GM12878 (cell line): ENCODE data around the gene GBA3. TPM values are rescaled to one million over a fixed set of nuclear protein-coding genes. Genes with fewer than 3 reads are reported as not detected.

Experiments used
- CREB1 ChIP-seq: IDR thresholded peaks from 2 replicates; pipeline ENCODE4 v1.6.1; 2012; ENCODE audit warnings: low read depth, mild to moderate bottlenecking, inconsistent platforms
- EZH2 ChIP-seq: IDR thresholded peaks from 2 replicates; pipeline ENCODE4 v1.6.1; 2012; ENCODE audit warnings: low read depth, mild to moderate bottlenecking, control low read depth, inconsistent platforms, low read length, borderline replicate concordance; ENCODE audit not compliant: control insufficient read depth
- GATAD2B ChIP-seq: fragments of 450-650 bp; conservative IDR thresholded peaks from 2 replicates; pipeline ENCODE4 v1.6.1; 2017; ENCODE audit warnings: low read depth, mild to moderate bottlenecking, moderate library complexity
- IRF4 ChIP-seq: IDR thresholded peaks from 2 replicates; pipeline ENCODE4 v1.6.1; 2011; ENCODE audit warnings: low read depth, low read length
- NKRF ChIP-seq: fragments of 450-650 bp; conservative IDR thresholded peaks from 2 replicates; pipeline ENCODE4 v1.6.1; 2017; ENCODE audit warnings: mild to moderate bottlenecking, moderate library complexity
- POLR2AphosphoS2 ChIP-seq: IDR thresholded peaks from 2 replicates; pipeline ENCODE4 v1.6.1; 2011; ENCODE audit warnings: low read depth, mild to moderate bottlenecking, low read length, improper control_type of control experiment, moderate library complexity
- YY1 ChIP-seq: IDR thresholded peaks from 2 replicates; pipeline ENCODE4 v1.6.1; 2011; ENCODE audit warnings: low read depth, mild to moderate bottlenecking, low read length
- ZNF622 ChIP-seq: fragments of 450-650 bp; IDR thresholded peaks from 2 replicates; pipeline ENCODE4 v1.6.1; 2017; ENCODE audit warnings: mild to moderate bottlenecking, inconsistent platforms
- polyA plus RNA-seq, 11 experiments: library from polyadenylated mRNA; depleted of rRNA in 4 of 11; unstranded in 6 of 11; stranded (reverse) in 5 of 11; fragments of >200 nt; fragmentation: Nextera tagmentation in 4 of 11; fragmentation: Illumina TruSeq in 1 of 11; extraction: Ambion mirVana in 4 of 11; extraction: Trizol in 1 of 11; gene quantifications; 1 replicate in 1 of 11; 2 replicates in 10 of 11; pipeline versions ENCODE4 v1.2.1 to v1.2.3, GENCODE V29; 2011 to 2016; ENCODE audit warnings: inconsistent platforms in 2 of 11, missing spikeins in 2 of 11, low read depth in 1 of 11
- total RNA-seq, 4 experiments: library from RNA; depleted of rRNA in 3 of 4; stranded (reverse); fragments of >200 nt in 3 of 4; fragmentation: Illumina TruSeq in 1 of 4; extraction: Trizol in 1 of 4; gene quantifications; 2 replicates each; pipeline versions ENCODE4 v1.2.1 to v1.2.3, GENCODE V29; 2013 to 2021
- TF ChIP-seq, protein P1 (sequence below): fragments of 450-650 bp; formaldehyde crosslinking; IDR thresholded peaks from 2 replicates; pipeline ENCODE4 v1.5.0; 2022; ENCODE audit warnings: mild to moderate bottlenecking, missing genetic modification characterization
- TF ChIP-seq, protein P2 (sequence below), 3 experiments: IDR thresholded peaks in 2 of 3; conservative IDR thresholded peaks in 1 of 3; 2 replicates each; pipeline ENCODE4 v1.5.1; 2011; ENCODE audit warnings: low read depth in 3 of 3, low read length in 3 of 3, mild to moderate bottlenecking in 3 of 3, control low read depth in 2 of 3, moderate library complexity in 2 of 3, inconsistent platforms in 1 of 3, mixed read lengths in 1 of 3; ENCODE audit not compliant: control insufficient read depth in 2 of 3, insufficient read depth in 1 of 3; ENCODE audit errors: extremely low read depth in 1 of 3
- TF ChIP-seq, protein P3 (sequence below): fragments of 450-650 bp; IDR thresholded peaks from 2 replicates; pipeline ENCODE4 v1.6.1; 2017; ENCODE audit warnings: low read depth, mild to moderate bottlenecking, moderate library complexity
- TF ChIP-seq, protein P4 (sequence below): fragments of 450-650 bp; formaldehyde crosslinking; IDR thresholded peaks from 2 replicates; pipeline ENCODE4 v1.4.0; 2020; ENCODE audit warnings: mild to moderate bottlenecking, moderate library complexity

The GBA3 gene
- total and polyA plus RNA-seq, 10 of the 15 experiments (the other 5 are each of a cell fraction or from before 2014, with no cell fraction given) = 0.10 to 7.2 (median 0.27) TPM

GRCh38 chr4:22744478-22745062 lies 51.8 kb downstream of the GBA3 start (continued):
- TF ChIP-seq, protein P1, sequence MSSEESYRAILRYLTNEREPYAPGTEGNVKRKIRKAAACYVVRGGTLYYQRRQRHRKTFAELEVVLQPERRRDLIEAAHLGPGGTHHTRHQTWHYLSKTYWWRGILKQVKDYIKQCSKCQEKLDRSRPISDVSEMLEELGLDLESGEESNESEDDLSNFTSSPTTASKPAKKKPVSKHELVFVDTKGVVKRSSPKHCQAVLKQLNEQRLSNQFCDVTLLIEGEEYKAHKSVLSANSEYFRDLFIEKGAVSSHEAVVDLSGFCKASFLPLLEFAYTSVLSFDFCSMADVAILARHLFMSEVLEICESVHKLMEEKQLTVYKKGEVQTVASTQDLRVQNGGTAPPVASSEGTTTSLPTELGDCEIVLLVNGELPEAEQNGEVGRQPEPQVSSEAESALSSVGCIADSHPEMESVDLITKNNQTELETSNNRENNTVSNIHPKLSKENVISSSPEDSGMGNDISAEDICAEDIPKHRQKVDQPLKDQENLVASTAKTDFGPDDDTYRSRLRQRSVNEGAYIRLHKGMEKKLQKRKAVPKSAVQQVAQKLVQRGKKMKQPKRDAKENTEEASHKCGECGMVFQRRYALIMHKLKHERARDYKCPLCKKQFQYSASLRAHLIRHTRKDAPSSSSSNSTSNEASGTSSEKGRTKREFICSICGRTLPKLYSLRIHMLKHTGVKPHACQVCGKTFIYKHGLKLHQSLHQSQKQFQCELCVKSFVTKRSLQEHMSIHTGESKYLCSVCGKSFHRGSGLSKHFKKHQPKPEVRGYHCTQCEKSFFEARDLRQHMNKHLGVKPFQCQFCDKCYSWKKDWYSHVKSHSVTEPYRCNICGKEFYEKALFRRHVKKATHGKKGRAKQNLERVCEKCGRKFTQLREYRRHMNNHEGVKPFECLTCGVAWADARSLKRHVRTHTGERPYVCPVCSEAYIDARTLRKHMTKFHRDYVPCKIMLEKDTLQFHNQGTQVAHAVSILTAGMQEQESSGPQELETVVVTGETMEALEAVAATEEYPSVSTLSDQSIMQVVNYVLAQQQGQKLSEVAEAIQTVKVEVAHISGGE (CRISPR knock-in tag) = no peak
- no peak for TF ChIP-seq GATAD2B
- TF ChIP-seq, protein P2, sequence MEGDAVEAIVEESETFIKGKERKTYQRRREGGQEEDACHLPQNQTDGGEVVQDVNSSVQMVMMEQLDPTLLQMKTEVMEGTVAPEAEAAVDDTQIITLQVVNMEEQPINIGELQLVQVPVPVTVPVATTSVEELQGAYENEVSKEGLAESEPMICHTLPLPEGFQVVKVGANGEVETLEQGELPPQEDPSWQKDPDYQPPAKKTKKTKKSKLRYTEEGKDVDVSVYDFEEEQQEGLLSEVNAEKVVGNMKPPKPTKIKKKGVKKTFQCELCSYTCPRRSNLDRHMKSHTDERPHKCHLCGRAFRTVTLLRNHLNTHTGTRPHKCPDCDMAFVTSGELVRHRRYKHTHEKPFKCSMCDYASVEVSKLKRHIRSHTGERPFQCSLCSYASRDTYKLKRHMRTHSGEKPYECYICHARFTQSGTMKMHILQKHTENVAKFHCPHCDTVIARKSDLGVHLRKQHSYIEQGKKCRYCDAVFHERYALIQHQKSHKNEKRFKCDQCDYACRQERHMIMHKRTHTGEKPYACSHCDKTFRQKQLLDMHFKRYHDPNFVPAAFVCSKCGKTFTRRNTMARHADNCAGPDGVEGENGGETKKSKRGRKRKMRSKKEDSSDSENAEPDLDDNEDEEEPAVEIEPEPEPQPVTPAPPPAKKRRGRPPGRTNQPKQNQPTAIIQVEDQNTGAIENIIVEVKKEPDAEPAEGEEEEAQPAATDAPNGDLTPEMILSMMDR (IDR thresholded peaks at IDR 0.05 in 2 of 3, conservative IDR thresholded peaks at IDR 0.05 in 1 of 3; ENCODE audit: control insufficient read depth in 2 of 3, extremely low read depth in 1 of 3, insufficient read depth in 1 of 3, low read depth in 3 of 3, low read length in 3 of 3) = no peak
- no peak for TF ChIP-seq CREB1
- no peak for TF ChIP-seq YY1
- TF ChIP-seq ZNF622 = no peak
- TF ChIP-seq, protein P3, sequence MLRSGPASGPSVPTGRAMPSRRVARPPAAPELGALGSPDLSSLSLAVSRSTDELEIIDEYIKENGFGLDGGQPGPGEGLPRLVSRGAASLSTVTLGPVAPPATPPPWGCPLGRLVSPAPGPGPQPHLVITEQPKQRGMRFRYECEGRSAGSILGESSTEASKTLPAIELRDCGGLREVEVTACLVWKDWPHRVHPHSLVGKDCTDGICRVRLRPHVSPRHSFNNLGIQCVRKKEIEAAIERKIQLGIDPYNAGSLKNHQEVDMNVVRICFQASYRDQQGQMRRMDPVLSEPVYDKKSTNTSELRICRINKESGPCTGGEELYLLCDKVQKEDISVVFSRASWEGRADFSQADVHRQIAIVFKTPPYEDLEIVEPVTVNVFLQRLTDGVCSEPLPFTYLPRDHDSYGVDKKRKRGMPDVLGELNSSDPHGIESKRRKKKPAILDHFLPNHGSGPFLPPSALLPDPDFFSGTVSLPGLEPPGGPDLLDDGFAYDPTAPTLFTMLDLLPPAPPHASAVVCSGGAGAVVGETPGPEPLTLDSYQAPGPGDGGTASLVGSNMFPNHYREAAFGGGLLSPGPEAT = peak; percentile 43; the same call in 1 of the 2 replicates
- peak; percentile 59 for TF ChIP-seq NKRF
- TF ChIP-seq, protein P4, sequence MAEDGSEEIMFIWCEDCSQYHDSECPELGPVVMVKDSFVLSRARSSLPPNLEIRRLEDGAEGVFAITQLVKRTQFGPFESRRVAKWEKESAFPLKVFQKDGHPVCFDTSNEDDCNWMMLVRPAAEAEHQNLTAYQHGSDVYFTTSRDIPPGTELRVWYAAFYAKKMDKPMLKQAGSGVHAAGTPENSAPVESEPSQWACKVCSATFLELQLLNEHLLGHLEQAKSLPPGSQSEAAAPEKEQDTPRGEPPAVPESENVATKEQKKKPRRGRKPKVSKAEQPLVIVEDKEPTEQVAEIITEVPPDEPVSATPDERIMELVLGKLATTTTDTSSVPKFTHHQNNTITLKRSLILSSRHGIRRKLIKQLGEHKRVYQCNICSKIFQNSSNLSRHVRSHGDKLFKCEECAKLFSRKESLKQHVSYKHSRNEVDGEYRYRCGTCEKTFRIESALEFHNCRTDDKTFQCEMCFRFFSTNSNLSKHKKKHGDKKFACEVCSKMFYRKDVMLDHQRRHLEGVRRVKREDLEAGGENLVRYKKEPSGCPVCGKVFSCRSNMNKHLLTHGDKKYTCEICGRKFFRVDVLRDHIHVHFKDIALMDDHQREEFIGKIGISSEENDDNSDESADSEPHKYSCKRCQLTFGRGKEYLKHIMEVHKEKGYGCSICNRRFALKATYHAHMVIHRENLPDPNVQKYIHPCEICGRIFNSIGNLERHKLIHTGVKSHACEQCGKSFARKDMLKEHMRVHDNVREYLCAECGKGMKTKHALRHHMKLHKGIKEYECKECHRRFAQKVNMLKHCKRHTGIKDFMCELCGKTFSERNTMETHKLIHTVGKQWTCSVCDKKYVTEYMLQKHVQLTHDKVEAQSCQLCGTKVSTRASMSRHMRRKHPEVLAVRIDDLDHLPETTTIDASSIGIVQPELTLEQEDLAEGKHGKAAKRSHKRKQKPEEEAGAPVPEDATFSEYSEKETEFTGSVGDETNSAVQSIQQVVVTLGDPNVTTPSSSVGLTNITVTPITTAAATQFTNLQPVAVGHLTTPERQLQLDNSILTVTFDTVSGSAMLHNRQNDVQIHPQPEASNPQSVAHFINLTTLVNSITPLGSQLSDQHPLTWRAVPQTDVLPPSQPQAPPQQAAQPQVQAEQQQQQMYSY = no peak
- no peak for TF ChIP-seq POLR2AphosphoS2
- no peak for TF ChIP-seq EZH2
- no peak for TF ChIP-seq IRF4
